ENCODE measurements around the gene ADSS1. TPM values are rescaled to one million over a fixed set of nuclear protein-coding genes. Genes with fewer than 3 reads are reported as not detected.

ADSS1 gene
- total and polyA plus RNA-seq, 4 donors: 5.3 to 20.8 (median 14.1) TPM

DNA sequence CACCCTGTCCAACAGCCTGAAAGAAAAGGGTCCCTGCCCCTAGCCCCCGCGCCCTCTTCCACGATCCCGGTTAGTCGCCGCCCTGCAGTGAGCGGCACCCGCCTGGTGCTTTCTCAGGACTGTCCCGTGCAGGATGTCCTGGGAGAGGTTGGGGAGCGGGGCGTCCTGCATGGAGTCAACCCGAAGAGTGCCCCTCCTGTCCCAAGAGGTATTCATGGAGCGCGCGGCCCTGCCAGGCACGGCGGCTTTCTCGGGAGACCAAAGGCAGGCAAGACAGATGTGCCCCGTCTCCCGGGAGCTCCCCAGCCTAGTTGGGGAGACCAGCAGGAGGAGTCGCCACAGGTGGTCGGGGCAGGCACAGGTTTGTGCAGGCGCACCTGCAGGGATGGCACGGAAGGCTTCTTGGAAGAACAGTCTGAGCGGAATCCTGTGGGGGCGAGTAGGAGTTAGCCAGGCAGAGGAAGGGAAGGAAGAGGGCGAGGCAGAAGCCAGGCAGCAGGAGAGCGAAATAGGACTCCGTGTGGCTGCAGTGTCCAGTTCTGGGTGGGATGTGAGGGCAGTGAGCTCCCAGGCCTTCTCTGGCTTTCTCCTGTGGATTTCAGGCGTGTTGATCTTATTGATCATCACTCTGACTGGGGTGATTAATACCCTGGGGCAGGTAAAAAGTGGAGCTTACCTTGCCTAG lies 29.6 kb downstream of the ADSS1 start:
- Histone ChIP-seq H3K9me3 (ENCODE audit: control insufficient read depth, insufficient read depth, low read length) (no peaks in the 10 kb centered on the region), H3K4me1 (ENCODE audit: control insufficient read depth, insufficient read depth, low read length) (peaks cover 37% of the 10 kb centered on the region), H3K36me3 (ENCODE audit: control insufficient read depth, insufficient read depth, low read length) (peaks cover 43% of the 10 kb centered on the region), H3K27ac (ENCODE audit: low read depth, low read length) (peak overlapping the region; percentile 47), H3K4me3 (ENCODE audit: low read depth, low read length) (peak overlapping the region; percentile 76), H3K27me3 (ENCODE audit: control insufficient read depth, insufficient read depth, low read length) (no peaks in the 10 kb centered on the region)
- DNase-seq (ENCODE audit: low read depth in 4 of 6, low spot score in 6 of 6): no peak
- 3% methylated on average over 30 of the region's 30 CpGs for WGBS (ENCODE audit: insufficient coverage)

DNA sequence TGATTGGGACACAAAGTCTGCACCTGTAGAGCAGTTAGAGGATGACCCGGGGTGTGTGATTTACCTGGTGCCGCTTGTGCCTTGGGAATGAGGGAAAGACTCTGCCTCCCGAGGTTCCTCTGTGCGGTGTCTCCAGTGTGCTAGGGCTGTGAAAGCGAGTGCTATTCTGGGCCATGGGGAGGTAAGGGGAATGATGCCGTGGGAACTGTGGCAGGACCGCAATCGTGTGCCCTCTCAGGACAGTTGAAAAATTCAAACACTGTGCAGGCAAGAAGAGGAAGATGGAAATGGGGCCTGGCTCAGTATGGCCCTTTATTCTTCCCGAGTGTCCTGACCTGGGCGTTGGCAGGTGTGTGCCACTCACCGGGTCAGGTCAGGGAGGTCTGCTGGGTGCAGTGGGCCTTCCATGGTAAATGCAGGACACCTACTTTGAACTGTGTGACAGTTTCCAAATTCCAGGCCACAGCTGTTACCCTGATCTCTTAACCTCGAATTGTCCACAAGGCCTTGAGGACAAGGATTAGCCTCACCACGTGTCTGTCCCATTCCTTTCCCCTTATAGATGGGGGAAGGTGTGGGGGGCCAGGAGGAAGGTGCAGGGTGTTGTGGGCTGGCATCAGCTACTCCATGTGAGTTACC lies 30.3 kb downstream of the ADSS1 start:
- Histone ChIP-seq H3K9me3 (ENCODE audit: control insufficient read depth, insufficient read depth, low read length) (no peaks in the 10 kb centered on the region), H3K4me3 (ENCODE audit: low read depth, low read length) (peak overlapping the region; percentile 76), H3K36me3 (ENCODE audit: control insufficient read depth, insufficient read depth, low read length) (peaks cover 49% of the 10 kb centered on the region), H3K27me3 (ENCODE audit: control insufficient read depth, insufficient read depth, low read length) (no peaks in the 10 kb centered on the region), H3K4me1 (ENCODE audit: control insufficient read depth, insufficient read depth, low read length) (peaks cover 30% of the 10 kb centered on the region), H3K27ac (ENCODE audit: low read depth, low read length) (no peak overlapping the region)
- no peak for DNase-seq (ENCODE audit: low read depth in 4 of 6, low spot score in 6 of 6)
- WGBS (ENCODE audit: insufficient coverage): 79% methylated on average over 11 of the region's 13 CpGs

DNA sequence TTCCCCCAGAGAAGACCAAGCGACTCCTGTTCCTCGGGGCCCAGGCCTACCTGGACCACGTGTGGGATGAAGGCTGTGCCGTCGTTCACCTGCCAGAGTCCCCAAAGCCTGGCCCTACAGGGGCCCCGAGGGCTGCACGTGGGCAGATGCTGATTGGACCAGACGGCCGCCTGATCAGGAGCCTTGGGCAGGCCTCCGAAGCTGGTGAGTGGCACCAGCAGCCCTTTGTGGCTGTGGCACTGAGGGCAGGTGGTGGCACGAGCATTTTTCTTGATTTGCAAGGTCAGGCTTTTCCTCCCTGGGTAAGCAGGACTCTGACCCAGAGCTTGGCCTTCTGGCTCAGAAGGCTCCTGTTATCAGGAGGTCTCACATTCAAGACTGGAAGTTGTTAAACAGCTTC lies 31.6 kb downstream of the ADSS1 start:
- DNase-seq (ENCODE audit: low read depth in 4 of 6, low spot score in 6 of 6): no peak
- H3K9me3 ChIP-seq (ENCODE audit: control insufficient read depth, insufficient read depth, low read length): no peaks in the 10 kb centered on the region
- H3K27me3 ChIP-seq (ENCODE audit: control insufficient read depth, insufficient read depth, low read length): no peaks in the 10 kb centered on the region
- H3K4me1 ChIP-seq (ENCODE audit: control insufficient read depth, insufficient read depth, low read length): peaks cover 25% of the 10 kb centered on the region
- H3K36me3 ChIP-seq (ENCODE audit: control insufficient read depth, insufficient read depth, low read length): peaks cover 62% of the 10 kb centered on the region
- H3K27ac ChIP-seq (ENCODE audit: low read depth, low read length): no peak overlapping the region
- WGBS (ENCODE audit: insufficient coverage): 95% methylated on average over 11 of the region's 11 CpGs
- no peak overlapping the region for H3K4me3 ChIP-seq (ENCODE audit: low read depth, low read length)

DNA sequence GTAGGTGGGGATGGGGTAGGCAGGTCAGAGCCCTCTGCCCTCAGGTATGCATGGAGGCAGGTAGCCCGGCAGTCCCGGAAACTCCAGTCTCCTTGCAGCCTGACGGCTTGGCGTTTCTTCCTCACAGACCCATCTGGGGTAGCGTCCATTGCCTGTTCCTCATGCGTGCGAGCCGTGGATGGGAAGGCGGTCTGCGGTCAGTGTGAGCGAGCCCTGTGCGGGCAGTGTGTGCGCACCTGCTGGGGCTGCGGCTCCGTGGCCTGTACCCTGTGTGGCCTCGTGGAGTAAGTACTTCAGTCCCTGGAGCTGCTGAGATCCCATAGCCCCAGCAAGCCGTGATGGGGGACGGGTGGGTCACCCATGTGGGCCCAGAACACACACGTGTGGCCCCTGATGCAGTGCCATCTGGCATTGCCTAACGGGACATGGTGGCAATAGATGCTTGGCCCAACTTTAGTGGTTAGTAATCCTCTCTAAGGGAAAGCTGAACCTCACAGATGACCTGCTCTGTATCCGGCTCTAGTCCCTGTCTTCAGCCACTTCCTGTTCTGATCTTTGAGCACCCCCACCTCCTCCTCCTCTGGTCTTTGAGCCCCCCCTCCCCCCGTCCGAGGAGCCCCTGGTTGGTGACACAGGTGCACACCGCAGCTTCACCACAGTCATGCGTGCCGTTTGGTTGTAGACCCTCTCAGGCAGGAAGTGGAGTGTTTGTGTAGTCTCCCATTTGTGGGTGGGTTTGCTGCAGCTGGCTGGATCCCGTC lies 32.6 kb downstream of the ADSS1 start:
- WGBS (ENCODE audit: insufficient coverage): 95% methylated on average over 24 of the region's 27 CpGs
- H3K36me3 ChIP-seq (ENCODE audit: control insufficient read depth, insufficient read depth, low read length): peaks cover 67% of the 10 kb centered on the region

DNA sequence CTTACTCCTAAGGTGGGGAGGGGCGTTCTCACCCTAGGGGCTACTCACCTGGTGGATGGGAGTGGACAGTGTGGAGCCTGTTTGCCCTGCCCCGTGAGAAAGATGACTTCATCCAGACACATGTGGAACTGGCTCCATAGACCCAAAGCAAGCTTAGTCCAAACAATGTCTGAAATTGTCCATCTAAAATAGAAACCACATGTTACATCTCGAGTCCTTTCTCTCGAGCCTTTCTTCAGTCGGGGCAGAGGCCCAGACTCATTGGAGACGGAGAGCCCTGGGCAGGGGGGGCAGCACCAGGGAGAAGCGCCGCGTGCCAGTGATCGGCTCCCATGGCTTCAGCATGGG lies 33.2 kb downstream of the ADSS1 start:
- Histone ChIP-seq H3K27ac (ENCODE audit: low read depth, low read length) (no peak overlapping the region), H3K4me1 (ENCODE audit: control insufficient read depth, insufficient read depth, low read length) (peaks cover 20% of the 10 kb centered on the region), H3K36me3 (ENCODE audit: control insufficient read depth, insufficient read depth, low read length) (peaks cover 70% of the 10 kb centered on the region), H3K4me3 (ENCODE audit: low read depth, low read length) (no peak overlapping the region), H3K27me3 (ENCODE audit: control insufficient read depth, insufficient read depth, low read length) (no peaks in the 10 kb centered on the region), H3K9me3 (ENCODE audit: control insufficient read depth, insufficient read depth, low read length) (no peaks in the 10 kb centered on the region)
- no peak for DNase-seq (ENCODE audit: low read depth in 4 of 6, low spot score in 6 of 6)
- 89% methylated on average over 9 of the region's 10 CpGs for WGBS (ENCODE audit: insufficient coverage)

More for the DNA sequence above, 32.6 kb downstream of the ADSS1 start:
- DNase-seq (ENCODE audit: low read depth in 4 of 6, low spot score in 6 of 6): no peak
- H3K4me3 ChIP-seq (ENCODE audit: low read depth, low read length): no peak overlapping the region
- no peaks in the 10 kb centered on the region for H3K27me3 ChIP-seq (ENCODE audit: control insufficient read depth, insufficient read depth, low read length)
- no peak overlapping the region for H3K27ac ChIP-seq (ENCODE audit: low read depth, low read length)
- peaks cover 25% of the 10 kb centered on the region for H3K4me1 ChIP-seq (ENCODE audit: control insufficient read depth, insufficient read depth, low read length)
- no peaks in the 10 kb centered on the region for H3K9me3 ChIP-seq (ENCODE audit: control insufficient read depth, insufficient read depth, low read length)

DNA sequence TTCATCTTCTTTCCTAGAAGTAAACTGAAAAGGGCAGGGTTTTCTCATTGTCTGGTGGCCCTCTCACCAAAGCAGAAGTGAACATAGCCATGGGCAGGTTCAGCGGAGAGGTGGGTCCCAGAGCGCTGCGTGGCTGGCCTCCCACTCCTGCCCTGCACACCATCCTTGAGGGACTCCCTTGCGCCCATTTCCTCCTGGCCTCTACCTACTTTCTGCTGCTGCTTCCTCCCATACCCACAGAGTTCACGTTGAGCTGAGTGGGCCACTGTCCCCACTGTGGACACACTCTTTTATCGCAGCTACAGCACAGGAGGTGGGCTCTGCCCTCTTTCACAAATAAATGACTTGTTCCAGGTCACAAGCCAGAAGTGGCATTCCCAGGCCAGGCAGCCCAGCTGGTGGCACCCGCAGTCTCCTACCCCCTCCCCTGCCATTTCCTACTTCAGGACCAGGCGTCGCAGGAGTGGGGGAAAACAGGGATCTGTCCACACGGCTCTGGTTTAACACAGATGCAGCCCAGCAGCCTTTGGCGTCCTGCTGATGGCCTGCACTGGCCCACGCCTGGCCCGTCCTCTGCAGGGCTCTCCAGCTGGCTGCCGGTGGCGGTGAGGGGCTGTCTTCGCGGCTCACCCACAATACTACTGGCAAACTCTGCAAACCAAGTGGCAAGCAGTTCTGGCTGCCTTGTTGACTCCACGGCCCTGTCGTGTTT lies 33.8 kb downstream of the ADSS1 start:
- no peak overlapping the region for H3K4me3 ChIP-seq (ENCODE audit: low read depth, low read length)
- 90% methylated on average over 19 of the region's 19 CpGs for WGBS (ENCODE audit: insufficient coverage)
- peaks cover 17% of the 10 kb centered on the region for H3K4me1 ChIP-seq (ENCODE audit: control insufficient read depth, insufficient read depth, low read length)
- no peaks in the 10 kb centered on the region for H3K9me3 ChIP-seq (ENCODE audit: control insufficient read depth, insufficient read depth, low read length)
- no peak for DNase-seq (ENCODE audit: low read depth in 4 of 6, low spot score in 6 of 6)
- H3K36me3 ChIP-seq (ENCODE audit: control insufficient read depth, insufficient read depth, low read length): peaks cover 70% of the 10 kb centered on the region
- no peak overlapping the region for H3K27ac ChIP-seq (ENCODE audit: low read depth, low read length)
- H3K27me3 ChIP-seq (ENCODE audit: control insufficient read depth, insufficient read depth, low read length): no peaks in the 10 kb centered on the region

DNA sequence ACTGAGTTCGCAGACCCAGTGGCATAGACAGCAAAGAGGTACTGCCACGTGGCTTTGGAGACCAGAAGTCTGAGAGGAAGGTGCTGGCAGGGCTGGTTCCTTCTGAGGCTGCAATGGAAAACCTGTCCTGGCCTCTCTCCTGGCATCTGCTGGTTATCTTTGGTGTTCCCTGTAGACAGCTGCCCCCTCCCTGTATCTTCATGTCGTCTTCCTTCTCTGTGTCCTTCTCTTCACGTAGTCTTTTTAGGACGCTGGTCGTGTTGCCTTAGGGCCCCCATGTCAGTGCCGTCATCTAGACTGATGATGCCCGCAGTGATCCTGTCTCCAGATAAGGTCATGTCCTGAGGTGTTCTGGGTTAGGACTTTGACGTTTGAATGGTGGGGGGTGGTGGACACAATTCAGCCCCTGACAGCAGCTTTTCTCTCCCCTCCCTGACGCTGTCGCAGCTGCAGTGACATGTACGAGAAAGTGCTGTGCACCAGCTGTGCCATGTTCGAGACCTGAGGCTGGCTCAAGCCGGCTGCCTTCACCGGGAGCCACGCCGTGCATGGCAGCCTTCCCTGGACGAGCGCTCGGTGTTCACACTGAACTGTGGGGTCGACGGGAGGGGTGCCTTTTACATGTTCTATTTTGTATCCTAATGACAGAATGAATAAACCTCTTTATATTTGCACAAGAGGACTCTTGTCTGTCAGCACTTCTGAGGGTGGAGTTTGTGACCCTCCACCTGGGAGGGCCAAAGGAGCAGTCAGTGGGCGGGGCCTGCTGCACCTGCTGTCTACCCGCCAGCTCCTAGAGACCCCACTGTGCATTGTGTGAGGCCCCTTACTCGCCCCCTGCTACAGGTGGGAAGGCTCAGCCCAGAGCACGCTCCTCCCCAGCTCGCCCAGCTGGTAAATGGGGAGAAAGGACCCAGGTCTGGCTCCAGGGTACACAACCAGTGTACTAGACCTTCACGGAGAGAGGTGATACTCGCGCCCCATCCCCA lies 35.2 kb downstream of the ADSS1 start:
- Histone ChIP-seq H3K27me3 (ENCODE audit: control insufficient read depth, insufficient read depth, low read length) (no peaks in the 10 kb centered on the region), H3K36me3 (ENCODE audit: control insufficient read depth, insufficient read depth, low read length) (peaks cover 70% of the 10 kb centered on the region)
- 87% methylated on average over 21 of the region's 30 CpGs for WGBS (ENCODE audit: insufficient coverage)

DNA sequence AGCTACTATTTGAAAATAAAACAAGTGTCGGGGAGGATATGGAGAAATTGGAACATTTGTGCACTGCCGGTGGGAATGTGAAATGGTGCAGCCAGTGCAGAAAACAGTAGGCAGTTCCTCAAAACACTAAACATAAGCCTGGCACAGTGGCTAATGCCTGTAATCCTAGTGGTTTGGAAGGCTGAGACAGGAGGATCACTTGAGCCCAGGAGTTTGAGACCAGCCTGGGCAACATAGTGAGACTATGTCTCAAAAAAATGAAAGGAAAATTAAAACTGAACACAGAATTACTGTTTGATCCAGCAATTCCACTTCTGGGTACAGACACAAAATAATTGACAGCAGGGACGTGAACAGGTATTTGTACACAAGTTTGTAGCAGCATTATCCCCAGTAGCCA lies 41.5 kb downstream of the ADSS1 start:
- Histone ChIP-seq H3K27ac (ENCODE audit: low read depth, low read length) (no peak overlapping the region), H3K36me3 (ENCODE audit: control insufficient read depth, insufficient read depth, low read length) (peaks cover 37% of the 10 kb centered on the region), H3K9me3 (ENCODE audit: control insufficient read depth, insufficient read depth, low read length) (no peaks in the 10 kb centered on the region), H3K4me3 (ENCODE audit: low read depth, low read length) (no peak overlapping the region), H3K4me1 (ENCODE audit: control insufficient read depth, insufficient read depth, low read length) (peaks cover 13% of the 10 kb centered on the region), H3K27me3 (ENCODE audit: control insufficient read depth, insufficient read depth, low read length) (no peaks in the 10 kb centered on the region)
- DNase-seq (ENCODE audit: low read depth in 4 of 6, low spot score in 6 of 6): no peak
- no CpG with 5 or more reads among the region's 3 CpGs for whole genome bisulfite sequencing (ENCODE audit: insufficient coverage)

More for the DNA sequence above, 35.2 kb downstream of the ADSS1 start:
- DNase-seq (ENCODE audit: low read depth in 4 of 6, low spot score in 6 of 6): no peak
- Histone ChIP-seq H3K9me3 (ENCODE audit: control insufficient read depth, insufficient read depth, low read length) (no peaks in the 10 kb centered on the region), H3K4me3 (ENCODE audit: low read depth, low read length) (no peak overlapping the region), H3K4me1 (ENCODE audit: control insufficient read depth, insufficient read depth, low read length) (peaks cover 8% of the 10 kb centered on the region), H3K27ac (ENCODE audit: low read depth, low read length) (no peak overlapping the region)

All from spinal cord (tissue), 10 donors.